ENCODE data around the gene PRKAB1. TPM values are rescaled to one million over a fixed set of nuclear protein-coding genes. Genes with fewer than 3 reads are reported as not detected.

PRKAB1 gene
- total RNA-seq, 1 experiment from 2014 or later = 42.2 TPM

DNA sequence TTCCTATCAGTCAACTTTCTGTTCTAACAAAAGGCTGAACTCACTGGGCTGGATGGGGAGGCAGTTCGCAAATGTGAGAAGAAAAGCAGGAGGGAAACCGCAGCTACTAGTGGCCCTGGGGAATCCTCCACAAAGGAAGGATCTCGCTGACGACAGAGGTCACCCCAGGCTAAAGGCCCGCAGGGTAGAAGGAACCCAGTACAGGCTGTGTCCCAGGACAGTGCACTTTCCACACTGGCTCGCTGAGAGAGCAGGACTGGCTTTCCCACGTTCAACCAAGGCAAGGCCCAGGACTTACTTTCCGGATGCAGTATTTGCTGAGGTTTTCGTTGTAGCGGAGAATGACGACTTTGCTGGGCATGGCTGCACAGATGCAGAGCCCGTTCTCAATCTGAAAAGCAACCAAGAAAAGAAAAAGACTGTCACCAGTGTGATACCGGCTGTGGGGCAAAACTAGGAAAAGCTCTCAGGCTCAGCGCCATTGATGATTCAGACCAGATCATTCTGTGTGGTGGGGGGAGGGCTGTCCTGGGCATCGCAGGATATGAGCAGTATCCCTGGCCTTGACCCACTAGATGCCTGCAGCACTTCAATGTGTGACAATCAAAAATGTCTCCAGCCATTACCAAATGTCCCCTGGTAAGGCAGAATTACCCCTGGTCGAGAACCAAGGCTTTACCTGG, 36.3 kb downstream of the PRKAB1 start:
- H4K91ac ChIP-seq (ENCODE audit: insufficient read length, low read depth, low read length) = no peak overlapping the region
- H3T11ph ChIP-seq (ENCODE audit: low read length) = no peak overlapping the region
- H3K27me3 ChIP-seq (ENCODE audit: insufficient read depth, low read length) = no peaks in the 10 kb centered on the region
- Mint-ChIP-seq H3K4me1 (peaks cover 3 to 13% of the 10 kb centered on the region in 2 experiments), H3K9me3 (no peaks in the 10 kb centered on the region), H3K27ac (peak overlapping the region in 2 of 3 experiments; percentile 67 to 79; a peak in 3 of 7 replicates), H3K27me3 (ENCODE audit: low read depth) (no peaks in the 10 kb centered on the region), H3K36me3 (ENCODE audit: insufficient read depth in 1 of 3, low read depth in 3 of 3) (peaks cover 40 to 82% (median 76%) of the 10 kb centered on the region in 3 experiments; a peak in 6 of 7 replicates), H3K4me3 (no peak overlapping the region)
- no peaks in the 10 kb centered on the region for H4K20me1 ChIP-seq (ENCODE audit: control insufficient read depth, insufficient read depth, insufficient read length)
- TF ChIP-seq, protein P1, sequence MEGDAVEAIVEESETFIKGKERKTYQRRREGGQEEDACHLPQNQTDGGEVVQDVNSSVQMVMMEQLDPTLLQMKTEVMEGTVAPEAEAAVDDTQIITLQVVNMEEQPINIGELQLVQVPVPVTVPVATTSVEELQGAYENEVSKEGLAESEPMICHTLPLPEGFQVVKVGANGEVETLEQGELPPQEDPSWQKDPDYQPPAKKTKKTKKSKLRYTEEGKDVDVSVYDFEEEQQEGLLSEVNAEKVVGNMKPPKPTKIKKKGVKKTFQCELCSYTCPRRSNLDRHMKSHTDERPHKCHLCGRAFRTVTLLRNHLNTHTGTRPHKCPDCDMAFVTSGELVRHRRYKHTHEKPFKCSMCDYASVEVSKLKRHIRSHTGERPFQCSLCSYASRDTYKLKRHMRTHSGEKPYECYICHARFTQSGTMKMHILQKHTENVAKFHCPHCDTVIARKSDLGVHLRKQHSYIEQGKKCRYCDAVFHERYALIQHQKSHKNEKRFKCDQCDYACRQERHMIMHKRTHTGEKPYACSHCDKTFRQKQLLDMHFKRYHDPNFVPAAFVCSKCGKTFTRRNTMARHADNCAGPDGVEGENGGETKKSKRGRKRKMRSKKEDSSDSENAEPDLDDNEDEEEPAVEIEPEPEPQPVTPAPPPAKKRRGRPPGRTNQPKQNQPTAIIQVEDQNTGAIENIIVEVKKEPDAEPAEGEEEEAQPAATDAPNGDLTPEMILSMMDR (conservative IDR thresholded peaks at IDR 0.05) = no peak
- no peak overlapping the region for H2AK5ac ChIP-seq (ENCODE audit: insufficient read length, low read length)
- H3K4me2 ChIP-seq (ENCODE audit: insufficient read depth, insufficient read length, low read length) = no peak overlapping the region
- no peak overlapping the region for H2BK120ac ChIP-seq (ENCODE audit: low read depth, low read length, poor library complexity, severe bottlenecking)
- no peak overlapping the region for H2BK20ac ChIP-seq (ENCODE audit: low read depth, low read length, poor library complexity, severe bottlenecking)
- no peak overlapping the region for H3K18ac ChIP-seq (ENCODE audit: insufficient read length, low read depth, low read length)
- H3K27ac ChIP-seq (ENCODE audit: insufficient read length, low read depth, low read length) = no peak overlapping the region
- H3K9me3 ChIP-seq (ENCODE audit: control insufficient read depth, low read depth, low read length) = no peaks in the 10 kb centered on the region
- no peak overlapping the region for H3K14ac ChIP-seq (ENCODE audit: insufficient read depth, low read length)
- no peaks in the 10 kb centered on the region for H3K79me2 ChIP-seq (ENCODE audit: insufficient read depth, low read length)
- no peak overlapping the region for H2AFZ ChIP-seq (ENCODE audit: low read length)
- no peak overlapping the region for H3K56ac ChIP-seq (ENCODE audit: insufficient read length, low read depth, low read length)
- no peak overlapping the region for H4K8ac ChIP-seq (replicated peaks; ENCODE audit: insufficient read length, low read depth, low read length)
- no peak overlapping the region for H4K5ac ChIP-seq (ENCODE audit: insufficient read length, low read depth, low read length)
- H3K9ac ChIP-seq (ENCODE audit: extremely low read depth, insufficient read length, low read length) = no peak overlapping the region
- H2BK12ac ChIP-seq (ENCODE audit: insufficient read length, low read depth, low read length) = no peak overlapping the region
- no peaks in the 10 kb centered on the region for H3K79me1 ChIP-seq (ENCODE audit: insufficient read depth, low read depth, low read length, poor library complexity, severe bottlenecking)
- no peak overlapping the region for H3K4ac ChIP-seq (ENCODE audit: low read depth, low read length)
- no peak overlapping the region for H3K23ac ChIP-seq (ENCODE audit: insufficient read length, low read depth, low read length)
- no peak for DNase-seq
- no peaks in the 10 kb centered on the region for H3K4me1 ChIP-seq (ENCODE audit: insufficient read depth, low read length)
- H3K23me2 ChIP-seq (ENCODE audit: insufficient read length, low read depth, low read length, poor library complexity, severe bottlenecking) = no peaks in the 10 kb centered on the region
- WGBS (ENCODE audit: extremely low coverage, insufficient read length, low lambda C conversion rate) = no CpG with 5 or more reads among the region's 16 CpGs
- H2BK15ac ChIP-seq (ENCODE audit: low read depth, low read length) = no peak overlapping the region
- no peak overlapping the region for H2BK5ac ChIP-seq (ENCODE audit: insufficient read length, low read length)

Data from H9 (cell line).